HepG2 (cell line): ENCODE results near the gene VCP. TPM values are rescaled to one million over a fixed set of nuclear protein-coding genes. Genes with fewer than 3 reads are reported as not detected.

Experiments used
- ESRRA ChIP-seq: sonication (generic); formaldehyde crosslinking; IDR thresholded peaks from 2 replicates; pipeline ENCODE4 v1.5.1; 2020; ENCODE audit warnings: mild to moderate bottlenecking, low read depth, missing genetic modification reagents
- ETS1 ChIP-seq: sonication (generic); formaldehyde crosslinking; IDR thresholded peaks from 2 replicates; pipeline ENCODE4 v1.4.0; 2020; ENCODE audit warnings: missing genetic modification reagents
- GFI1 ChIP-seq: sonication (generic); formaldehyde crosslinking; IDR thresholded peaks from 2 replicates; pipeline ENCODE4 v1.5.0; 2020; ENCODE audit warnings: missing genetic modification reagents, mild to moderate bottlenecking, borderline replicate concordance
- HNF1A ChIP-seq, 2 experiments: sonication (generic) in 1 of 2; formaldehyde crosslinking in 1 of 2; IDR thresholded peaks; 2 replicates each; pipeline versions ENCODE4 v1.4.0 to v1.6.1; 2016 to 2020; ENCODE audit warnings: borderline replicate concordance in 1 of 2, low read depth in 1 of 2, mild to moderate bottlenecking in 1 of 2, missing genetic modification reagents in 1 of 2
- HNF4A ChIP-seq: sonication (generic); formaldehyde crosslinking; IDR thresholded peaks from 2 replicates; pipeline ENCODE4 v1.4.0; 2020; ENCODE audit warnings: missing genetic modification reagents
- ISX ChIP-seq: sonication (generic); formaldehyde crosslinking; conservative IDR thresholded peaks from 2 replicates; pipeline ENCODE4 v1.5.0; 2020; ENCODE audit warnings: missing genetic modification reagents
- MYNN ChIP-seq: sonication (generic); formaldehyde crosslinking; IDR thresholded peaks from 2 replicates; pipeline ENCODE4 v1.4.0; 2020; ENCODE audit warnings: mild to moderate bottlenecking, low read depth, missing genetic modification reagents
- POLR2AphosphoS2 ChIP-seq: IDR thresholded peaks from 2 replicates; pipeline ENCODE4 v1.6.1; 2011; ENCODE audit warnings: low read depth, low read length, improper control_type of control experiment
- RXRA ChIP-seq: sonication (generic); formaldehyde crosslinking; IDR thresholded peaks from 2 replicates; pipeline ENCODE4 v1.5.1; 2020; ENCODE audit warnings: missing genetic modification reagents
- SATB2 ChIP-seq: sonication (generic); formaldehyde crosslinking; IDR thresholded peaks from 2 replicates; pipeline ENCODE4 v1.5.0; 2020; ENCODE audit warnings: missing genetic modification reagents
- TP53 ChIP-seq: sonication (generic); formaldehyde crosslinking; conservative IDR thresholded peaks from 2 replicates; pipeline ENCODE4 v1.4.0; 2020; ENCODE audit warnings: missing genetic modification reagents
- TRIM24 ChIP-seq: sonication (generic); formaldehyde crosslinking; IDR thresholded peaks from 2 replicates; pipeline ENCODE4 v1.8.0; 2022; ENCODE audit warnings: mild to moderate bottlenecking, missing genetic modification reagents
- ZBTB1 ChIP-seq: sonication (generic); formaldehyde crosslinking; IDR thresholded peaks from 2 replicates; pipeline ENCODE4 v1.4.0; 2020; ENCODE audit warnings: missing genetic modification reagents, borderline replicate concordance
- ZBTB10 ChIP-seq: sonication (generic); formaldehyde crosslinking; IDR thresholded peaks from 2 replicates; pipeline ENCODE4 v1.4.0; 2020; ENCODE audit warnings: missing genetic modification reagents, borderline replicate concordance
- ZFAT ChIP-seq: sonication (generic); formaldehyde crosslinking; conservative IDR thresholded peaks from 2 replicates; pipeline ENCODE4 v1.8.1; 2023; ENCODE audit warnings: missing genetic modification reagents, inconsistent platforms
- ZKSCAN5 ChIP-seq: sonication (generic); formaldehyde crosslinking; IDR thresholded peaks from 2 replicates; pipeline ENCODE4 v1.5.1; 2020; ENCODE audit warnings: mild to moderate bottlenecking, missing genetic modification reagents
- ZNF317 ChIP-seq: sonication (generic); formaldehyde crosslinking; IDR thresholded peaks from 2 replicates; pipeline ENCODE4 v1.5.0; 2020; ENCODE audit warnings: mild to moderate bottlenecking, missing genetic modification reagents
- ZNF350 ChIP-seq: sonication (generic); formaldehyde crosslinking; IDR thresholded peaks from 2 replicates; pipeline ENCODE4 v1.4.0; 2020; ENCODE audit warnings: mild to moderate bottlenecking, low read depth, missing genetic modification reagents, borderline replicate concordance
- ZNF557 ChIP-seq: sonication (generic); formaldehyde crosslinking; IDR thresholded peaks from 2 replicates; pipeline ENCODE4 v1.4.0; 2020; ENCODE audit warnings: missing genetic modification reagents
- ZNF674 ChIP-seq: sonication (generic); formaldehyde crosslinking; IDR thresholded peaks from 2 replicates; pipeline ENCODE4 v1.5.0; 2020; ENCODE audit warnings: low read depth, mild to moderate bottlenecking, missing genetic modification reagents
- ZSCAN9 ChIP-seq: IDR thresholded peaks from 2 replicates; pipeline ENCODE4 v1.6.1; 2016; ENCODE audit warnings: borderline replicate concordance
- polyA plus RNA-seq, 8 experiments: library from polyadenylated mRNA; depleted of rRNA in 3 of 8; stranded (reverse) in 7 of 8; unstranded in 1 of 8; fragments of >200 nt; fragmentation: Illumina TruSeq in 4 of 8; extraction: Trizol in 4 of 8; gene quantifications; 2 replicates each; pipeline versions ENCODE4 v1.2.1 to v1.2.3, GENCODE V29; 2011 to 2016; ENCODE audit warnings: low read depth in 4 of 8, missing spikeins in 1 of 8, mixed read lengths in 1 of 8; ENCODE audit not compliant: insufficient read depth in 1 of 8
- total RNA-seq, 5 experiments: library from RNA; depleted of rRNA; stranded (reverse); fragments of >200 nt; fragmentation: Illumina TruSeq; extraction: Trizol; gene quantifications; 2 replicates each; pipeline ENCODE4 v1.2.3, GENCODE V29; 2016; ENCODE audit warnings: low read depth in 1 of 5

Gene VCP
- total and polyA plus RNA-seq, 2 of the 13 experiments (the other 11 are each of a cell fraction or from before 2014, with no cell fraction given): 143 to 391 TPM

GRCh38 chr9:35072461-35073278, at the start of gene VCP (continued):
- TF ChIP-seq HNF1A (IDR thresholded peaks at IDR 0.05; ENCODE audit: low read depth) (no peak), HNF1A (CRISPR knock-in tag; IDR thresholded peaks at IDR 0.05; ENCODE audit: borderline replicate concordance) (no peak), ZBTB1 (CRISPR knock-in tag) (no peak), ESRRA (CRISPR knock-in tag) (no peak), MYNN (CRISPR knock-in tag) (peak; percentile 48; the same call in 1 of the 2 replicates), ZKSCAN5 (CRISPR knock-in tag) (no peak), ISX (CRISPR knock-in tag) (no peak), GFI1 (CRISPR knock-in tag) (no peak; the same call in 1 of the 2 replicates), ZSCAN9 (CRISPR knock-in tag) (no peak; the same call in 1 of the 2 replicates), HNF4A (CRISPR knock-in tag) (no peak), TRIM24 (CRISPR knock-in tag) (no peak), POLR2AphosphoS2 (0 out of 2 replicates have a peak, but pooled peaks have one; percentile 46), ZNF674 (CRISPR knock-in tag) (no peak), SATB2 (no peak), RXRA (CRISPR knock-in tag) (0 out of 2 replicates have a peak, but pooled peaks have one; percentile 11), ZFAT (CRISPR knock-in tag) (no peak), ZNF350 (0 out of 2 replicates have a peak, but pooled peaks have one; percentile 33), ETS1 (no peak), ZNF557 (CRISPR knock-in tag) (no peak), ZNF317 (no peak), ZBTB10 (CRISPR knock-in tag) (no peak), TP53 (no peak)
